Caco-2 (cell line): ENCODE data around the gene TRIM9. TPM values are rescaled to one million over a fixed set of nuclear protein-coding genes. Genes with fewer than 3 reads are reported as not detected.
A peak's percentile ranks its signal among the peaks of the same experiment; 100 is the strongest.

Source experiments
- BruUV-seq: library from RNA; stranded (reverse); fragments of 400-500 nt; replicated peaks from 2 replicates; lab custom pipeline; 2021; lab: Mats Ljungman, UMichigan
- CTCF ChIA-PET: fragments of 300-600 bp; sonication (Branson Sonifier 250); formaldehyde crosslinking; loops from one replicate; lab custom pipeline; 2022; ENCODE audit warnings: antibody characterized with exemption; lab: Charles Lee
- POLR2A ChIA-PET: fragments of 300-600 bp; sonication (Branson Sonifier 250); formaldehyde crosslinking; loops from one replicate; lab custom pipeline; 2022; ENCODE audit warnings: antibody characterized with exemption; lab: Charles Lee
- DNase-seq, 2 experiments: peaks; one replicate each; pipeline versions ENCODE4 v3.0.0 to v3.0.0-alpha.2; 2020 to 2022
- H3K27me3 ChIP-seq: replicated peaks from 2 replicates; pipeline ENCODE4 v1.6.0; 2011; ENCODE audit warnings: low read length; ENCODE audit not compliant: control insufficient read depth, insufficient read depth
- H3K36me3 ChIP-seq: 2 replicates; pipeline ENCODE4 v1.5.1; 2011; ENCODE audit warnings: low read length; ENCODE audit not compliant: control insufficient read depth, insufficient read depth
- H3K4me1 ChIP-seq: fragments of 250-450 bp; sonication (Bioruptor Pico); 2 replicates; pipeline ENCODE4 v1.5.1; 2020; ENCODE audit warnings: mild to moderate bottlenecking
- H3K4me3 ChIP-seq: 2 replicates; pipeline ENCODE4 v1.5.1; 2011; ENCODE audit warnings: low read depth, mild to moderate bottlenecking, control low read depth, low read length
- H3K9me3 ChIP-seq: fragments of 250-450 bp; sonication (Bioruptor Pico); 2 replicates; pipeline ENCODE4 v1.5.1; 2020; ENCODE audit warnings: mild to moderate bottlenecking, moderate library complexity
- H3K27ac Mint-ChIP-seq: one replicate; pipeline ENCODE4 v1.8.0; 2022; ENCODE audit warnings: mixed read lengths; ENCODE audit not compliant: unreplicated experiment
- H3K27me3 Mint-ChIP-seq: one replicate; pipeline ENCODE4 v1.8.0; 2022; ENCODE audit warnings: mixed read lengths; ENCODE audit not compliant: insufficient read depth, unreplicated experiment
- H3K36me3 Mint-ChIP-seq: one replicate; pipeline ENCODE4 v1.8.0; 2022; ENCODE audit warnings: mild to moderate bottlenecking, mixed read lengths; ENCODE audit not compliant: insufficient read depth, unreplicated experiment
- H3K4me1 Mint-ChIP-seq: one replicate; pipeline ENCODE4 v1.8.0; 2022; ENCODE audit warnings: low read depth, mixed read lengths; ENCODE audit not compliant: unreplicated experiment
- H3K4me3 Mint-ChIP-seq: one replicate; pipeline ENCODE4 v1.8.0; 2022; ENCODE audit warnings: mild to moderate bottlenecking, moderate library complexity, mixed read lengths; ENCODE audit not compliant: unreplicated experiment
- H3K9me3 Mint-ChIP-seq: one replicate; pipeline ENCODE4 v1.8.0; 2022; ENCODE audit warnings: mixed read lengths; ENCODE audit not compliant: unreplicated experiment
- CTCF ChIP-seq, 2 experiments: fragments of 200-600 bp in 1 of 2; IDR thresholded peaks; 1 replicate in 1 of 2; 2 replicates in 1 of 2; pipeline versions ENCODE4 v1.5.1 to v1.8.0; 2011 to 2022; ENCODE audit warnings: antibody characterized with exemption in 1 of 2, control low read depth in 1 of 2, inconsistent platforms in 1 of 2, low read depth in 1 of 2, low read length in 1 of 2, mild to moderate bottlenecking in 1 of 2, moderate library complexity in 1 of 2; ENCODE audit not compliant: insufficient read depth in 1 of 2, severe bottlenecking in 1 of 2, unreplicated experiment in 1 of 2
- intact Hi-C: fragments of 100-400 bp; cut with micrococcal nuclease; formaldehyde crosslinking; loops from one replicate; pipeline ENCODE4 v1.10.0; 2022; ENCODE audit not compliant: unreplicated experiment
- total RNA-seq: library from RNA; stranded (reverse); gene quantifications from 2 replicates; pipeline ENCODE4 v1.2.3, GENCODE V29; 2022

TRIM9 gene
- total RNA-seq, 1 experiment from 2014 or later, result 2.7 TPM

GRCh38 chr14:50978888-50979287 is 116.0 kb downstream of the TRIM9 start:
- H3K27me3 Mint-ChIP-seq, result no peaks in the 10 kb centered on the region
- no peak for DNase-seq
- ChIA-PET CTCF (no interaction called here), POLR2A (no interaction called here)
- no peaks in the 10 kb centered on the region for H3K36me3 ChIP-seq
- no peak overlapping the region for H3K4me3 ChIP-seq
- H3K36me3 Mint-ChIP-seq, result no peaks in the 10 kb centered on the region
- no peak for TF ChIP-seq CTCF (IDR thresholded peaks at IDR 0.05; ENCODE audit: insufficient read depth in 1 of 2, low read depth in 1 of 2, low read length in 1 of 2, severe bottlenecking in 1 of 2, unreplicated experiment in 1 of 2)
- H3K27ac Mint-ChIP-seq, result no peak overlapping the region
- no peaks in the 10 kb centered on the region for H3K9me3 Mint-ChIP-seq
- BruUV-seq, result no TSS peak
- intact Hi-C loops, result no loop called here
- peaks cover 28% of the 10 kb centered on the region for H3K4me1 Mint-ChIP-seq
- no peaks in the 10 kb centered on the region for H3K27me3 ChIP-seq
- no peak overlapping the region for H3K4me3 Mint-ChIP-seq
- H3K4me1 ChIP-seq, result peaks cover 39% of the 10 kb centered on the region
- H3K9me3 ChIP-seq, result no peaks in the 10 kb centered on the region

GRCh38 chr14:50978529-50978871 is 116.4 kb downstream of the TRIM9 start:
- no peak for DNase-seq
- Histone ChIP-seq H3K36me3 (no peaks in the 10 kb centered on the region), H3K9me3 (no peaks in the 10 kb centered on the region), H3K4me3 (no peak overlapping the region), H3K27me3 (no peaks in the 10 kb centered on the region), H3K4me1 (peaks cover 39% of the 10 kb centered on the region)
- POLR2A ChIA-PET, result no interaction called here
- Mint-ChIP-seq H3K27me3 (no peaks in the 10 kb centered on the region), H3K4me3 (no peak overlapping the region), H3K27ac (peak overlapping the region; percentile 36), H3K4me1 (peaks cover 28% of the 10 kb centered on the region), H3K9me3 (no peaks in the 10 kb centered on the region), H3K36me3 (no peaks in the 10 kb centered on the region)
- intact Hi-C loops, result no loop called here
- CTCF ChIA-PET, result no interaction called here
- BruUV-seq, result no TSS peak
- TF ChIP-seq CTCF (IDR thresholded peaks at IDR 0.05; ENCODE audit: insufficient read depth in 1 of 2, low read depth in 1 of 2, low read length in 1 of 2, severe bottlenecking in 1 of 2, unreplicated experiment in 1 of 2), result no peak

- peaks cover 28% of the 10 kb centered on the region for H3K4me1 Mint-ChIP-seq
- no peaks in the 10 kb centered on the region for H3K36me3 ChIP-seq
- no peak for DNase-seq
- intact Hi-C loops, result no loop called here
- no TSS peak for BruUV-seq
- TF ChIP-seq CTCF (IDR thresholded peaks at IDR 0.05; ENCODE audit: insufficient read depth in 1 of 2, low read depth in 1 of 2, low read length in 1 of 2, severe bottlenecking in 1 of 2, unreplicated experiment in 1 of 2), result no peak
- no peaks in the 10 kb centered on the region for H3K36me3 Mint-ChIP-seq
- no peaks in the 10 kb centered on the region for H3K27me3 Mint-ChIP-seq
- peak overlapping the region; percentile 36 for H3K27ac Mint-ChIP-seq
- no peaks in the 10 kb centered on the region for H3K27me3 ChIP-seq
- H3K4me3 ChIP-seq, result no peak overlapping the region
- ChIA-PET POLR2A (no interaction called here), CTCF (no interaction called here)
- no peaks in the 10 kb centered on the region for H3K9me3 ChIP-seq
- H3K9me3 Mint-ChIP-seq, result no peaks in the 10 kb centered on the region
- no peak overlapping the region for H3K4me3 Mint-ChIP-seq
- H3K4me1 ChIP-seq, result peaks cover 39% of the 10 kb centered on the region
Measured at GRCh38 chr14:50977863-50978528, 116.9 kb downstream of the TRIM9 start.
